HFF-Myc (cell line): ENCODE data around the gene CERK.

ENCODE experiments used
- DNase-seq: peaks from one replicate; pipeline ENCODE4 v3.0.0-alpha.2; 2011; ENCODE audit warnings: low read depth; ENCODE audit errors: extremely low read depth
- H3K4me3 ChIP-seq: replicated peaks from 2 replicates; pipeline ENCODE4 v1.5.1; 2011; ENCODE audit warnings: low read depth, mild to moderate bottlenecking, control low read depth, low read length
- CTCF ChIP-seq: IDR thresholded peaks from 2 replicates; pipeline ENCODE4 v1.5.1; 2012; ENCODE audit warnings: mild to moderate bottlenecking, low read depth, low read length, control low read depth; ENCODE audit errors: missing control alignments

Gene CERK

GRCh38 chr22:46732041-46732379 lies 6.0 kb downstream of the CERK start:
- no peak overlapping the region for H3K4me3 ChIP-seq
- TF ChIP-seq CTCF = no peak
- DNase-seq = no peak

GRCh38 chr22:46731246-46732040 lies 6.6 kb downstream of the CERK start:
- DNase-seq = no peak
- TF ChIP-seq CTCF = no peak
- H3K4me3 ChIP-seq = no peak overlapping the region

GRCh38 chr22:46730568-46731245 lies 7.3 kb downstream of the CERK start:
- no peak for TF ChIP-seq CTCF
- no peak for DNase-seq
- no peak overlapping the region for H3K4me3 ChIP-seq

DNA sequence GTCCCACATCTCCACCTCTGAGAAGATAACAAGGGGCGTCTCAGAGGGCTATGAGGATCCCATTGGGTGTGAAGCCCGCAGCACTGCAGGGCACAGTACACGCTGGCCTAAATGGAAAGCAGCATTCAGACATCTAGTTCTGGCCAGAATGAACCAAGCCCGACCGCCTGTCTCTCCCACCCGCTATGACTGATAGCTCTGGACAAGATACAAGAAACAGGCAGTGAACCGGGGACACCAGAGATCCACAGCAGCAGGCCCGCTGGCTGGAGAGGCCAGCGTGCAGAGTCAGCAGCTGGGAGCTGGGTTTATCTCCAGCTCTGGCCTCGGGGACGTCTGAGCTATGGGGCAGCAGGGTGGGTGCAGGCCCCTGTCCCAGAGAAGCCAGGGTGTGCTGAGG lies 9.6 kb downstream of the CERK start:
- TF ChIP-seq CTCF = no peak
- DNase-seq = no peak
- no peak overlapping the region for H3K4me3 ChIP-seq

DNA sequence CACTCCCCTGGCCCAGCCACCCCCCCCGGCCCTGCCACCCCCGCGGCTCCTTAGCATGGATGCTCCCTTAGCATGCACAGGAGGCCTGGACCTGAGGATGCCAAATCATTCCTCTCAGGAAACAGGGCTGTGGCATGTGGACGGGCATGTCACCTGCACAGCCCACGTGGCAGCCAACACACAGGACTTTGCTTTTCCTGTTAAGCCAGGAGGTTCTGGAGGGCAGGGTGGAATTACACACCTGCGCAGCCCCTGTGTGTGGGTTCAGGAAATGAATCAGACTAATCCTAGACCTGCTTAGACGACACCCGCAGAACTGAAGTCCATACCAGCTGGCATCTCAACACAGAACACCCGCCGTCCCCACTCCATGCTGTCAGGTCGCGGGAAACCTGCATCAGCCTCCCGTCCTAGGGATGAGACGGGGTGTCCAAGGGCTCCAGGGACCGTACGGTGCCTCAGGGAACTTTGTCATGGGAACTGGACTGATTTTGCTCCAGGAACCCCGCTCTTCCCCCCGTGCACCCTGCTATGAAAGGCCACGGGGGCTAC lies 10.2 kb downstream of the CERK start:
- no peak for DNase-seq
- TF ChIP-seq CTCF = no peak
- H3K4me3 ChIP-seq = no peak overlapping the region

DNA sequence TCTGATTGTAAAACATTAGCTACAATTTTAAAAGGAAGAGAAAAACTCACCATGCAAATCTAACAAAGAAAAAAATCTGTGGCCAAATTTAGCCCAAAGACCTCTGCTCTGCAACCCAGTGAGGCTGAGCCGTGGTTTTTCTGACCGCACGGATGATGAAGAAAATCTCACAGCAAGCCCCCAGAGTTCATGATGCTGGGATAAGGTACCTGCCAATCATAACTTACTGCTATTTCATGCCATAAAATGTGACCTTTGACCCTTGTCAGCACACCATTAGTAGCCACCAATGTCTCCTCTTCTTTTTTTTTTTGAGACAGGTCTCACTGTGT lies 11.1 kb downstream of the CERK start:
- no peak overlapping the region for H3K4me3 ChIP-seq
- TF ChIP-seq CTCF = no peak

More for the DNA sequence above, 11.1 kb downstream of the CERK start:
- no peak for DNase-seq
